RWPE2 (cell line): Measurements from ENCODE around the gene CRKL.
A peak's percentile ranks its signal among the peaks of the same experiment; 100 is the strongest.

Source experiments
- ATAC-seq: fragments of 200-7000 bp; cut with Tn5 transposase; 3 replicates; pipeline ENCODE4 v1.9.1; 2021; ENCODE audit warnings: low read depth
- DNase-seq: peaks from one replicate; pipeline ENCODE4 v3.0.0-alpha.2; 2020; ENCODE audit warnings: low spot score
- H3K27ac ChIP-seq: fragments of 450-650 bp; 2 replicates; pipeline ENCODE4 v1.5.1; 2017; ENCODE audit warnings: mild to moderate bottlenecking; ENCODE audit not compliant: poor library complexity, severe bottlenecking
- H3K27me3 ChIP-seq: fragments of 250-450 bp; sonication (Bioruptor Pico); 2 replicates; pipeline ENCODE4 v1.5.1; 2021; ENCODE audit warnings: mild to moderate bottlenecking, moderate library complexity; ENCODE audit not compliant: insufficient read depth, poor library complexity, severe bottlenecking
- H3K36me3 ChIP-seq: fragments of 250-450 bp; sonication (Bioruptor Pico); 2 replicates; pipeline ENCODE4 v1.5.1; 2020; ENCODE audit warnings: low read depth, mild to moderate bottlenecking, moderate library complexity
- H3K4me1 ChIP-seq: fragments of 250-450 bp; sonication (Bioruptor Pico); 2 replicates; pipeline ENCODE4 v1.5.1; 2021; ENCODE audit warnings: mild to moderate bottlenecking, moderate library complexity; ENCODE audit not compliant: insufficient read depth, poor library complexity, severe bottlenecking
- H3K4me3 ChIP-seq: fragments of 250-450 bp; sonication (Bioruptor Pico); 2 replicates; pipeline ENCODE4 v1.5.1; 2021; ENCODE audit warnings: mild to moderate bottlenecking, moderate library complexity; ENCODE audit not compliant: severe bottlenecking
- H3K9me3 ChIP-seq: fragments of 250-450 bp; sonication (Bioruptor Pico); 2 replicates; pipeline ENCODE4 v1.5.1; 2021; ENCODE audit warnings: mild to moderate bottlenecking, moderate library complexity; ENCODE audit not compliant: severe bottlenecking
- TF ChIP-seq, protein P1 (sequence below): fragments of 450-650 bp; IDR thresholded peaks from one replicate; pipeline ENCODE4 v1.5.1; 2017; ENCODE audit warnings: mild to moderate bottlenecking, moderate library complexity; ENCODE audit not compliant: poor library complexity, severe bottlenecking

The CRKL gene

DNA sequence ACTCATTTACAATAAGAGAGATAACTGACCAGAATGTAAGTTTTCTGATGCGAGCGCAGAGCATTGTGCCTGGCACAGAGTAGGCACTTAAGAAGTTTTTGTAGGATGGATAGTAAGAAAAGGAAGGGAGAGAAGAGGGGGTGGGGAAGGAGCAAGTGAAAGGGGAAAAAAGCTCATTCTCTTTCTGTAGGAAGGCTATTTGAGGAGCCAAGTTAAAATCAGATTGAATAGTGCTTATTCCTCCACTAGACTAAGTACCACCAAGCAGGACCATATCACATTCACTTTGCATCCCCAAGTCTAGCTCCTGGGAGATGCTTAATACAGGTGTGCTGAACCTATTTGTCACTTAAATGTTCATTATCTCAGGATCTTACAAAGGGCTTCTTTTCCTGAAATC is 14.1 kb upstream of the CRKL start:
- Histone ChIP-seq H3K27ac (no peak overlapping the region), H3K27me3 (no peaks in the 10 kb centered on the region), H3K36me3 (no peaks in the 10 kb centered on the region), H3K9me3 (no peaks in the 10 kb centered on the region), H3K4me3 (no peak overlapping the region), H3K4me1 (peaks cover 19% of the 10 kb centered on the region)
- DNase-seq (no peak), ATAC-seq (no peak)
- TF ChIP-seq, protein P1, sequence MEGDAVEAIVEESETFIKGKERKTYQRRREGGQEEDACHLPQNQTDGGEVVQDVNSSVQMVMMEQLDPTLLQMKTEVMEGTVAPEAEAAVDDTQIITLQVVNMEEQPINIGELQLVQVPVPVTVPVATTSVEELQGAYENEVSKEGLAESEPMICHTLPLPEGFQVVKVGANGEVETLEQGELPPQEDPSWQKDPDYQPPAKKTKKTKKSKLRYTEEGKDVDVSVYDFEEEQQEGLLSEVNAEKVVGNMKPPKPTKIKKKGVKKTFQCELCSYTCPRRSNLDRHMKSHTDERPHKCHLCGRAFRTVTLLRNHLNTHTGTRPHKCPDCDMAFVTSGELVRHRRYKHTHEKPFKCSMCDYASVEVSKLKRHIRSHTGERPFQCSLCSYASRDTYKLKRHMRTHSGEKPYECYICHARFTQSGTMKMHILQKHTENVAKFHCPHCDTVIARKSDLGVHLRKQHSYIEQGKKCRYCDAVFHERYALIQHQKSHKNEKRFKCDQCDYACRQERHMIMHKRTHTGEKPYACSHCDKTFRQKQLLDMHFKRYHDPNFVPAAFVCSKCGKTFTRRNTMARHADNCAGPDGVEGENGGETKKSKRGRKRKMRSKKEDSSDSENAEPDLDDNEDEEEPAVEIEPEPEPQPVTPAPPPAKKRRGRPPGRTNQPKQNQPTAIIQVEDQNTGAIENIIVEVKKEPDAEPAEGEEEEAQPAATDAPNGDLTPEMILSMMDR = no peak

- peaks cover 19% of the 10 kb centered on the region for H3K4me1 ChIP-seq
- ATAC-seq (peak; percentile 92), DNase-seq (peak; percentile 73)
- TF ChIP-seq, protein P1 = no peak
- H3K9me3 ChIP-seq = no peaks in the 10 kb centered on the region
- peak overlapping the region; percentile 68 for H3K27ac ChIP-seq
- H3K27me3 ChIP-seq = no peaks in the 10 kb centered on the region
- no peak overlapping the region for H3K4me3 ChIP-seq
- H3K36me3 ChIP-seq = no peaks in the 10 kb centered on the region
These were observed 12.9 kb upstream of the CRKL start for GRCh38 chr22:20904008-20904979.

DNA sequence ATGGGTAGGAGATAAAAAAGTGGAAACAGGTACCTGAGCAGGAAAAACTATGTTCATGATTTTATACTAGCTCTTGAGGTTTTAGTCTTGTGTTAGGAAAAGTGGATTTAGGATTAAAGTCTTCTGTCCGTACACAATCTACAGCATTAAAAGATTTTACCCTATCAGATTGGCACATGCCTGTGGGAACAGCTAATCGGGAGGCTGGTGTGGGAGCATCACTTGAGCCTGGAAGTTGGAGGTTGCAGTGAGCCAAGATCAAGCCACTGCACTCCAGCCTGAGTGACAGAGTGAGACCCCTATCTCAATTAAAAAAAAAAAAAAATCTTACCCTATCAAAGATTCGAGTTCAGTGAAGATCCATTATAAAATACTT is 12.2 kb upstream of the CRKL start:
- Histone ChIP-seq H3K9me3 (no peaks in the 10 kb centered on the region), H3K27ac (peak overlapping the region; percentile 68), H3K27me3 (no peaks in the 10 kb centered on the region), H3K4me3 (no peak overlapping the region), H3K4me1 (peaks cover 19% of the 10 kb centered on the region), H3K36me3 (no peaks in the 10 kb centered on the region)
- TF ChIP-seq, protein P1 = no peak
- DNase-seq = no peak
- peak; percentile 53 for ATAC-seq

GRCh38 chr22:20905415-20906386 is 11.5 kb upstream of the CRKL start:
- Histone ChIP-seq H3K27me3 (no peaks in the 10 kb centered on the region), H3K4me3 (no peak overlapping the region), H3K4me1 (peaks cover 19% of the 10 kb centered on the region), H3K9me3 (no peaks in the 10 kb centered on the region), H3K36me3 (no peaks in the 10 kb centered on the region), H3K27ac (peak overlapping the region; percentile 68)
- DNase-seq (no peak), ATAC-seq (peak; percentile 59)
- TF ChIP-seq, protein P1 = no peak
